SU-DHL-6 (cell line): ENCODE data around the gene UBTF.

Experiments
- EZH2phosphoT487 ChIP-seq: fragments of 200-600 bp; sonication (generic), shearing (Covaris generic); conservative IDR thresholded peaks from 2 replicates; pipeline ENCODE4 v1.6.1; 2018; ENCODE audit warnings: mild to moderate bottlenecking, antibody characterized with exemption, low read length, moderate library complexity, mixed read lengths
- TF ChIP-seq, protein P1 (sequence below): fragments of 200-600 bp; sonication (generic); IDR thresholded peaks from one replicate; pipeline ENCODE4 v1.5.1; 2017; ENCODE audit warnings: antibody characterized with exemption, mild to moderate bottlenecking, low read length, moderate library complexity; ENCODE audit not compliant: insufficient read depth, poor library complexity, severe bottlenecking

DNA sequence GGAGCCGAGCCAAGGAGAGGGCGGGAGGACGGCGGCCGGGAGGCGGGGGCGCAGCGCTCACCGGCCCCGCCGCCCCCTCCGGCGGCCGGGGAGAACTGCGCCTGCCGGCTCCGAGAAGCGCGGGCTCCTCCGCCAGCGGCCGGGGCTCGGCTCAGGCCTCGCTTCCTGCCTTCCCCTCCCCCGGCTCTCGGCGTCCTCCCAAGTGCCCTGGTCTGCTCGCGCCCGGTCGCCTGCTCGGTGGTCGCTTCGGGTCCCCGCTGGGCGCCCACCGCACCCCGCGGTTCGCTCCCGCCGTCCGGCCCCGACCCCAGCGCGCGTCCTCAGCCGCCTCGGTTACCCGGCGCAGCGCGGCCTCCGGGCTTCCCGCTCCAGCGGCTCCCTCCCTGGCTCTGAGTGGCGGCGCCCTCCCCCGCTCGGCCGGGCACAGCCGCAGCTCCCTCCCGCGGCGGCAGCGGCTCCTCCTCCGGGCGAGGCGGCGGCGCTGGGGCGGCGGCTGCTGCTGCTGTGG lies 313 bp downstream of the UBTF start:
- TF ChIP-seq, protein P1, sequence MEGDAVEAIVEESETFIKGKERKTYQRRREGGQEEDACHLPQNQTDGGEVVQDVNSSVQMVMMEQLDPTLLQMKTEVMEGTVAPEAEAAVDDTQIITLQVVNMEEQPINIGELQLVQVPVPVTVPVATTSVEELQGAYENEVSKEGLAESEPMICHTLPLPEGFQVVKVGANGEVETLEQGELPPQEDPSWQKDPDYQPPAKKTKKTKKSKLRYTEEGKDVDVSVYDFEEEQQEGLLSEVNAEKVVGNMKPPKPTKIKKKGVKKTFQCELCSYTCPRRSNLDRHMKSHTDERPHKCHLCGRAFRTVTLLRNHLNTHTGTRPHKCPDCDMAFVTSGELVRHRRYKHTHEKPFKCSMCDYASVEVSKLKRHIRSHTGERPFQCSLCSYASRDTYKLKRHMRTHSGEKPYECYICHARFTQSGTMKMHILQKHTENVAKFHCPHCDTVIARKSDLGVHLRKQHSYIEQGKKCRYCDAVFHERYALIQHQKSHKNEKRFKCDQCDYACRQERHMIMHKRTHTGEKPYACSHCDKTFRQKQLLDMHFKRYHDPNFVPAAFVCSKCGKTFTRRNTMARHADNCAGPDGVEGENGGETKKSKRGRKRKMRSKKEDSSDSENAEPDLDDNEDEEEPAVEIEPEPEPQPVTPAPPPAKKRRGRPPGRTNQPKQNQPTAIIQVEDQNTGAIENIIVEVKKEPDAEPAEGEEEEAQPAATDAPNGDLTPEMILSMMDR: no peak
- TF ChIP-seq EZH2phosphoT487: no peak
